Stimulated activated CD4-positive, alpha-beta T cell treated with anti-CD3 and anti-CD28 coated beads, Interleukin-15, amount 100 ng/mL, for 48 hours (primary cell): ENCODE results near the gene KHDC4.
"Not testable (repeated sequence)": the region's sequence is repeated elsewhere in the genome, so short reads cannot be mapped to it uniquely, and the experiment has no call there.

Source experiments
- DNase-seq, 2 donors: peaks; one replicate each; pipeline ENCODE4 v3.0.0-alpha.2; 2020; ENCODE audit warnings: low read depth in 2 of 2

Gene KHDC4

GRCh38 chr1:155900161-155900560 lies 34.1 kb downstream of the KHDC4 start:
- no peak for DNase-seq

- DNase-seq = no peak
Measured at GRCh38 chr1:155899683-155900082, 34.5 kb downstream of the KHDC4 start.

GRCh38 chr1:155898888-155899287 lies 35.3 kb downstream of the KHDC4 start:
- DNase-seq = no peak

- no peak for DNase-seq
Measured at GRCh38 chr1:155897746-155898145, 36.5 kb downstream of the KHDC4 start.

- not testable (repeated sequence) for DNase-seq
Measured at GRCh38 chr1:155896476-155896875, 37.7 kb downstream of the KHDC4 start.

GRCh38 chr1:155895617-155896016 lies 38.6 kb downstream of the KHDC4 start:
- DNase-seq = not testable (repeated sequence)

- no peak for DNase-seq
Measured at GRCh38 chr1:155893389-155894142, 40.6 kb downstream of the KHDC4 start.

- no peak for DNase-seq
Measured at GRCh38 chr1:155892796-155893195, 41.4 kb downstream of the KHDC4 start.

- no peak for DNase-seq
Measured at GRCh38 chr1:155890251-155890650, 44.0 kb downstream of the KHDC4 start.

- DNase-seq = no peak
Measured at GRCh38 chr1:155889566-155889965, 44.6 kb downstream of the KHDC4 start.

GRCh38 chr1:155888481-155888880 lies 45.7 kb downstream of the KHDC4 start:
- DNase-seq = no peak

- no peak for DNase-seq
Measured at GRCh38 chr1:155884982-155885381, 49.2 kb downstream of the KHDC4 start.

- DNase-seq = no peak
Measured at GRCh38 chr1:155884031-155884960, 49.9 kb downstream of the KHDC4 start.

GRCh38 chr1:155882766-155883165 lies 51.4 kb downstream of the KHDC4 start:
- no peak for DNase-seq

- DNase-seq = no peak
Measured at GRCh38 chr1:155882235-155882634, 52.0 kb downstream of the KHDC4 start.

- no peak for DNase-seq
Measured at GRCh38 chr1:155880950-155881349, 53.3 kb downstream of the KHDC4 start.

GRCh38 chr1:155880251-155880650 lies 54.0 kb downstream of the KHDC4 start:
- no peak for DNase-seq

- DNase-seq = no peak
Measured at GRCh38 chr1:155877945-155878344, 56.3 kb downstream of the KHDC4 start.

- DNase-seq = no peak
Measured at GRCh38 chr1:155873860-155874259, 60.4 kb downstream of the KHDC4 start.

GRCh38 chr1:155872527-155872926 lies 61.7 kb downstream of the KHDC4 start:
- no peak for DNase-seq

- no peak for DNase-seq
Measured at GRCh38 chr1:155871390-155871789, 62.8 kb downstream of the KHDC4 start.

GRCh38 chr1:155867766-155868165 lies 66.4 kb downstream of the KHDC4 start:
- DNase-seq = no peak

- DNase-seq = no peak
Measured at GRCh38 chr1:155864393-155864792, 69.8 kb downstream of the KHDC4 start.
